ENCODE data around the gene ATP10D.

DNA sequence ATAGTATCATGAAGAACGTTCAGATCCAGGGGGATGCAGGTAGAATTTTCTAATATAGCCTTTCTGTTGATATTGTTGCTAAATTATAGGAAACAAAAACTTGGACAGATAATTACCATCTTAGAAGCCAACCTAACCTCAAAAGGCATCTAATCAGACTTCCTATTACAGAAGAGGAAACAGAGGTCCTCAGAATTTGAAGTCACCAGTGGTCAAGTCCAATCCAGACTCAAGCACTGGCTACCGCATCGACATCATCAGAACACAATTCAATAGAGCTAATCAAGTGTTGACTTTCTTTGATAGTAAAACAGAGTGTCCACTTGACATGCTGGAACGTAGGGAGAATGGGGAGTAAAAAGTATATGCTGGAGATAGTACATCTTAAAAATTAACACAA, 10.3 kb upstream of the ATP10D start:
- TF ChIP-seq, protein P1, sequence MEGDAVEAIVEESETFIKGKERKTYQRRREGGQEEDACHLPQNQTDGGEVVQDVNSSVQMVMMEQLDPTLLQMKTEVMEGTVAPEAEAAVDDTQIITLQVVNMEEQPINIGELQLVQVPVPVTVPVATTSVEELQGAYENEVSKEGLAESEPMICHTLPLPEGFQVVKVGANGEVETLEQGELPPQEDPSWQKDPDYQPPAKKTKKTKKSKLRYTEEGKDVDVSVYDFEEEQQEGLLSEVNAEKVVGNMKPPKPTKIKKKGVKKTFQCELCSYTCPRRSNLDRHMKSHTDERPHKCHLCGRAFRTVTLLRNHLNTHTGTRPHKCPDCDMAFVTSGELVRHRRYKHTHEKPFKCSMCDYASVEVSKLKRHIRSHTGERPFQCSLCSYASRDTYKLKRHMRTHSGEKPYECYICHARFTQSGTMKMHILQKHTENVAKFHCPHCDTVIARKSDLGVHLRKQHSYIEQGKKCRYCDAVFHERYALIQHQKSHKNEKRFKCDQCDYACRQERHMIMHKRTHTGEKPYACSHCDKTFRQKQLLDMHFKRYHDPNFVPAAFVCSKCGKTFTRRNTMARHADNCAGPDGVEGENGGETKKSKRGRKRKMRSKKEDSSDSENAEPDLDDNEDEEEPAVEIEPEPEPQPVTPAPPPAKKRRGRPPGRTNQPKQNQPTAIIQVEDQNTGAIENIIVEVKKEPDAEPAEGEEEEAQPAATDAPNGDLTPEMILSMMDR (IDR thresholded peaks at IDR 0.05; ENCODE audit: low read length), result no peak
- no peak for TF ChIP-seq EZH2 (IDR thresholded peaks at IDR 0.05; ENCODE audit: borderline replicate concordance, low read length)

All from OCI-LY1 (cell line).